ENCODE measurements around the gene RASGRF2.

Gene RASGRF2

DNA sequence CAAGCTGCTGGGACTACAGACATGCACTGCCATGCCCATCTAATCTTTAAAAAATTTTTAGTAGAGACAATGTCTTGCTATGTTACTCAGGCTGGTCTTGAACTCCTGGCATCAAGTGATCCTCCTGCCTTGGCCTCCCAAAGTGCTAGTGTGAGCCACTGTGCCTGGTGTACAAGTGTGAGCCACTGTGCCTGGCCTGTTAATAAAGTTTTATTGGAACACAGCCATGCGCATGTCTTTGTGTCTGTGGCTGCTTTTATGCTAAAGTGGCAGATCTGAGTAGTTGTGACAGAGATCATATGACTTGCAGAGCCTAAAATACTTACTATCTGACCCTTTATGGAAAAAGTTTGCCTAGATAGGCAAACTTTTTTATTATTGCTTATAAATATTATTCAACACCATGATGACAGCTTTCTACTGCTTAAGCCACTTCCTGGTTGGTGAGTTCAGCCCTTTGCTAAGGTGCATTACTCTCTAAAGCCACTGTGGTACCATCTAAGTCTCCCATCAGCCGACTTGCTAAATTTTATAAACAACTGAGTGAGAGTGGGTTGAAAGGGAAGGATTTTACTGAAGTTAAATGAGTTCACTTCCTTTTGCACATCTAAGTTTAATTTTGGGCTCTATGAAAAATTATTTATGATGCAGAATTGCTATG is 133.5 kb downstream of the RASGRF2 start:
- no peak overlapping the region for H3K27ac ChIP-seq
- TF ChIP-seq ZFX (IDR thresholded peaks at IDR 0.05; ENCODE audit: borderline replicate concordance) (no peak), CTCF (IDR thresholded peaks at IDR 0.05) (no peak)

- TF ChIP-seq ZFX (IDR thresholded peaks at IDR 0.05; ENCODE audit: borderline replicate concordance) (no peak), CTCF (IDR thresholded peaks at IDR 0.05) (no peak)
- no peak overlapping the region for H3K27ac ChIP-seq
Measured at GRCh38 chr5:81095835-81096234, 135.7 kb downstream of the RASGRF2 start.

GRCh38 chr5:81097713-81098112 is 137.6 kb downstream of the RASGRF2 start:
- H3K27ac ChIP-seq: no peak overlapping the region
- TF ChIP-seq ZFX (IDR thresholded peaks at IDR 0.05; ENCODE audit: borderline replicate concordance) (no peak), CTCF (IDR thresholded peaks at IDR 0.05) (no peak)

DNA sequence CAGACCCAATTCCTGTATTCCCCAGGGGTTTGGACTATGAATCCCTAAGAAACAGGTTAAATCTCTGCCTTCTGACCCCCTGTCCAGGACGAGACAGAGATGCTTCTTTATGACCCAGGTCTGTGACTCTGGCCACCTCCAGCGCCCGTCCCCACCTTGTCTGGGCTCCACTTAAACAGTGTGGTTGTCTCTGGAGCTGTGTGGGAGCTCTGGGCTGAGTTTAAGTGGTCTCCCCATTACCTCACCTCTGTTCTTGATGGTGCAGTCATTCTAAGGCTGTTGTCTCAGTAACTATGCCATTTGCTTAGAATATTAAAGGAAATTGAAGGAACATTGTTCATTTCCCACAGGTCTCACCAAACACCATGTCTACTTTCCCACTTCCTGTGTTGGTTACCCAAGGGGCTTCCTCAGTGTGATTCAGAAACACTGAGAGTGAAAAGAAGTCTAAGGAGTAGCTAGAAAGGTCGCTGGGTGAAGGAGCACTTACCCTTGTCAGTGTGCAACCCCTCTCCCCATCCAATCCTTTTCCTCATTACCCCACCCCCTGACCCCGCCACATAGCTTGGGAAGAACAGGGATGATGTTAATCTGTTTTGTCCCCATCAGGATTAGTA is 145.2 kb downstream of the RASGRF2 start:
- no peak overlapping the region for H3K27ac ChIP-seq
- no peak for TF ChIP-seq ZFX (IDR thresholded peaks at IDR 0.05; ENCODE audit: borderline replicate concordance)
- TF ChIP-seq CTCF (IDR thresholded peaks at IDR 0.05): no peak

GRCh38 chr5:81115261-81115660 is 155.1 kb downstream of the RASGRF2 start:
- H3K27ac ChIP-seq: no peak overlapping the region
- TF ChIP-seq CTCF (IDR thresholded peaks at IDR 0.05) (no peak), ZFX (IDR thresholded peaks at IDR 0.05; ENCODE audit: borderline replicate concordance) (no peak)

DNA sequence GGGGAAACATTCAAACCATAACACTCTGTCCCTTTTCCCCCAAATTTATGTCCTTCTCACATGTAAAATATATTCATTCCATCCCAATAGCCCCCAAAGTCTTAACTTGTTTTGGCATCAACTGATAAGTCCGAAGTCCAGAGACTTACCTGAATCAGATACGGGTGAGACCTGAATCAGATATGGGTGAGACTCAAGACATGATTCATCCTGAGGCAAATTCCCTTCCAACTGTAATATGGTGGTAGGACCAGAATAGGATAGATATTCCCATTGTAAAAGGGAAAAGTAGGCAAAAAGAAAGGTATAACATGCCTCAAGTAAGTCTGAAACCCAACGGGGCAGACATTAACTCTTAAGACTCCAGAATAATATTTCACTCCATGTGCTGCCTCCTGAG is 157.4 kb downstream of the RASGRF2 start:
- no peak overlapping the region for H3K27ac ChIP-seq
- TF ChIP-seq CTCF (IDR thresholded peaks at IDR 0.05): no peak
- no peak for TF ChIP-seq ZFX (IDR thresholded peaks at IDR 0.05; ENCODE audit: borderline replicate concordance)

- H3K27ac ChIP-seq: no peak overlapping the region
- TF ChIP-seq ZFX (IDR thresholded peaks at IDR 0.05; ENCODE audit: borderline replicate concordance) (no peak), CTCF (IDR thresholded peaks at IDR 0.05) (no peak)
Measured at GRCh38 chr5:81121273-81121672, 161.1 kb downstream of the RASGRF2 start.
